ENCODE measurements around the gene CALHM2.

CALHM2 gene

DNA sequence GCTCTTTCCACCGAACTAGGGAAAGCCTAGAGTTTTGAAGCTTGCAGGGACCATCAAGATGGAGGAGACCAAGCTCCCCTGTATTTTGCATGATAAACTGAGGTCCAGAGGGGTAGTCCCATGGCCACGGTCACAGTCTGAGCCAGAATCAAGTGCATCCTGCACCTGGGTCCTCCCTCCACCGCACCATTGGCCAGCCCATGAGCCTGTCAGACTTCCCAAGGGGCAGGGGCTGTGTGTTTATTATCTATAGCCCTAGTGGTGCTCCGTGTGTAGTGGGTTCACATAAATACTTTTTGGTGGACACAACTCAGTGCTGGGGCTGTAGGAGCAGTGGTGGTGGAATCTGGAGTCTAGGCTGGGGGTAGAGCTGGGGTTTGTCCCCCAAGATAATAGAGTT lies 23.3 kb upstream of the CALHM2 start:
- no peak for DNase-seq (ENCODE audit: low read depth)
- H3K4me3 ChIP-seq (ENCODE audit: low read length) = no peak overlapping the region
- no peak for TF ChIP-seq CTCF (IDR thresholded peaks at IDR 0.05; ENCODE audit: insufficient read depth, low read depth, low read length, missing control alignments)

DNA sequence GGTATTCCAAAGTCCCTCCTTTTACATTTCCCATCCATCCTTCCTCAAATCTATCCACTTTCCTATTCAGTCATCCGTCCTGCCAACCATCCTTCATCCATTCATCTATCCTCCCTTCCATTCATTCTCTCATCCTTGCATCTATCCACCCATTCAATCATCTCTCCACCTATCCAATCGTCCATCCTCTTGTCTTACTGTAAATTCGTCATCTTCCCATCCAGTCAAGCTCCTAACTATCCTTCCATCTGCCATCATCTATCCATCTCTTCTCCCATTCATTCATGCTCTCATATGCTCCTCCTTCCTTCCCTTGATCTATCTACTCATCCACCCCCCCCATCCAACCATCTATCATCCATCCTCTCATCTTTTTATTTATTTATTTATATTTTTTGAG lies 21.9 kb upstream of the CALHM2 start:
- DNase-seq (ENCODE audit: low read depth) = no peak
- TF ChIP-seq CTCF (IDR thresholded peaks at IDR 0.05; ENCODE audit: insufficient read depth, low read depth, low read length, missing control alignments) = no peak
- no peak overlapping the region for H3K4me3 ChIP-seq (ENCODE audit: low read length)

GRCh38 chr10:103473261-103473671 lies 21.1 kb upstream of the CALHM2 start:
- TF ChIP-seq CTCF (IDR thresholded peaks at IDR 0.05; ENCODE audit: insufficient read depth, low read depth, low read length, missing control alignments) = no peak
- peak; percentile 40 for DNase-seq (ENCODE audit: low read depth)
- H3K4me3 ChIP-seq (ENCODE audit: low read length) = no peak overlapping the region

GRCh38 chr10:103472005-103472404 lies 19.8 kb upstream of the CALHM2 start:
- DNase-seq (ENCODE audit: low read depth) = no peak
- no peak overlapping the region for H3K4me3 ChIP-seq (ENCODE audit: low read length)
- TF ChIP-seq CTCF (IDR thresholded peaks at IDR 0.05; ENCODE audit: insufficient read depth, low read depth, low read length, missing control alignments) = no peak

GRCh38 chr10:103470761-103471653 lies 18.8 kb upstream of the CALHM2 start:
- no peak for DNase-seq (ENCODE audit: low read depth)
- TF ChIP-seq CTCF (IDR thresholded peaks at IDR 0.05; ENCODE audit: insufficient read depth, low read depth, low read length, missing control alignments) = no peak
- H3K4me3 ChIP-seq (ENCODE audit: low read length) = no peak overlapping the region

DNA sequence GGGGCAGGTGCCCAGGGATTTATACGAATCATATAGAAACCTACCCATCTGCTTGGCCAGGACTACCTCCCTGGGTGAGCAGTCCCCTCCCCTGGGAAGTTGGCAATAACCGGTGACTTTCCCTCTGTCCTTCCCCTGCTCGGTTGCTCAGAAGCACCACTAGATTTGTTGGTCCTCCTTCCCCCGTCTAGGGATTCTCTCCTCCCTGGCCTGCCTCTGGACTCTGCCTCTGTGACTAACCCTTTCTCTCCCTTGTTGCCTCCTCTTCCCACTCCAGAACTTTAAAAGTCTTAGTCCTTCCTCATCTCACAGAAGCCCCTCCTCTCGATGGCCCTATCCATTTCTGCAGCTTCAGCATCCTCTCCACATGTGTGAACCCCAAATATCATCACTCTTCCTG lies 17.0 kb upstream of the CALHM2 start:
- no peak overlapping the region for H3K4me3 ChIP-seq (ENCODE audit: low read length)
- DNase-seq (ENCODE audit: low read depth) = no peak
- TF ChIP-seq CTCF (IDR thresholded peaks at IDR 0.05; ENCODE audit: insufficient read depth, low read depth, low read length, missing control alignments) = no peak

DNA sequence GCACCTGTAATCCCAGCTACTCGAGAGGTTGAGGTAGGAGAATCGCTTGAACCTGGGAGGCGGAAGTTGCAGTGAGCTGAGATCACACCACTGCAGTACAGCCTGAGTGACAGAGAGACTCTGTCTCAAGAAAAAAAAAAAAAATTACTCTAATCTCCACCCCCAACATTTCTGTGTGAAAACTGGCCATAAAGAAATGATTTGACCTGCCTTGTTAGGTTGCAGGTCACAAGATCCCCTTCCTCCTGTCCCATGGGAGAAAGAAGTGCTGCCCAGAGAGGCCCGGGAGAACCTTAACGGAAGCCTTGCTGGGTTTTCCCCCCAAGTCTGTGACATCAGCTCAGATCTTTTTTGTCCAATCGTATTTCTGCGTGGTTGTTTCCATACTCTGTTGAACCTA lies 15.2 kb upstream of the CALHM2 start:
- no peak for DNase-seq (ENCODE audit: low read depth)
- no peak for TF ChIP-seq CTCF (IDR thresholded peaks at IDR 0.05; ENCODE audit: insufficient read depth, low read depth, low read length, missing control alignments)
- no peak overlapping the region for H3K4me3 ChIP-seq (ENCODE audit: low read length)

Measured in epithelial cell of esophagus (primary cell).